ENCODE results near the gene NOX3.

DNA sequence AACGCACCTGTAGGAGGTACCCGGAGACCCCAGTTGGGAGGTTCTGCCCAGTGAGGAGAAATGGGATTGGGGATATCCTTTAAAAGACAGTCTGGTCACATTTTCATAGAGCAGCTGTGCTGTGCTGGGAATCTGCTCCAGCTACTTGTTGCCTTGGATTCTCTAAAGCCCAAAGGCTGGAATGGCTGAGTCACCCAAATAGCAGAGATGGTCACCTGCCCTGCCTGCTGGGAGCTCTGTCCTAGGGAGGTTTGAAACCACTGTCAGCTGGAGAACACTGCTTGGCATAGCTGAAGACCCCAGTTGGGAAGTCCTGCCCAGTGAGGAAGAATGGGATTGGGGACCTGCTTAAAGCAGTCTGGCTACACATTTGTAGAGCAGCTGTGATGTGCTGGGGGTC lies 106.5 kb downstream of the NOX3 start:
- TF ChIP-seq, protein P1, sequence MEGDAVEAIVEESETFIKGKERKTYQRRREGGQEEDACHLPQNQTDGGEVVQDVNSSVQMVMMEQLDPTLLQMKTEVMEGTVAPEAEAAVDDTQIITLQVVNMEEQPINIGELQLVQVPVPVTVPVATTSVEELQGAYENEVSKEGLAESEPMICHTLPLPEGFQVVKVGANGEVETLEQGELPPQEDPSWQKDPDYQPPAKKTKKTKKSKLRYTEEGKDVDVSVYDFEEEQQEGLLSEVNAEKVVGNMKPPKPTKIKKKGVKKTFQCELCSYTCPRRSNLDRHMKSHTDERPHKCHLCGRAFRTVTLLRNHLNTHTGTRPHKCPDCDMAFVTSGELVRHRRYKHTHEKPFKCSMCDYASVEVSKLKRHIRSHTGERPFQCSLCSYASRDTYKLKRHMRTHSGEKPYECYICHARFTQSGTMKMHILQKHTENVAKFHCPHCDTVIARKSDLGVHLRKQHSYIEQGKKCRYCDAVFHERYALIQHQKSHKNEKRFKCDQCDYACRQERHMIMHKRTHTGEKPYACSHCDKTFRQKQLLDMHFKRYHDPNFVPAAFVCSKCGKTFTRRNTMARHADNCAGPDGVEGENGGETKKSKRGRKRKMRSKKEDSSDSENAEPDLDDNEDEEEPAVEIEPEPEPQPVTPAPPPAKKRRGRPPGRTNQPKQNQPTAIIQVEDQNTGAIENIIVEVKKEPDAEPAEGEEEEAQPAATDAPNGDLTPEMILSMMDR (IDR thresholded peaks at IDR 0.05) = no peak
- no peak for TF ChIP-seq POLR2A (IDR thresholded peaks at IDR 0.05)

All from Peyer's patch (tissue), 4 donors.